CD14-positive monocyte (primary cell): ENCODE results near the gene NIN. TPM values are rescaled to one million over a fixed set of nuclear protein-coding genes. Genes with fewer than 3 reads are reported as not detected.

ENCODE experiments used
- DNase-seq, 3 donors: peaks; one replicate each; pipeline ENCODE4 v3.0.0-alpha.2; 2011 to 2022
- H2AFZ ChIP-seq: 2 replicates; pipeline ENCODE4 v1.6.0; 2012; ENCODE audit warnings: mild to moderate bottlenecking, low read depth, low read length, inconsistent platforms; ENCODE audit not compliant: insufficient read depth, poor library complexity, severe bottlenecking
- H3K27ac ChIP-seq, 2 donors: 1 replicate in 1 of 2; 2 replicates in 1 of 2; pipeline ENCODE4 v1.5.1; 2012 to 2013; ENCODE audit warnings: low read length in 2 of 2, control low read depth in 1 of 2, inconsistent platforms in 1 of 2, low read depth in 1 of 2, mild to moderate bottlenecking in 1 of 2
- H3K27me3 ChIP-seq, 2 donors: one replicate each; pipeline versions ENCODE4 v1.6.0 to v1.6.1; 2011 to 2013; ENCODE audit warnings: low read length in 2 of 2; ENCODE audit not compliant: control insufficient read depth in 2 of 2, insufficient read depth in 2 of 2
- H3K36me3 ChIP-seq, 2 donors: replicated peaks in 1 of 2; 1 replicate in 1 of 2; 2 replicates in 1 of 2; pipeline versions ENCODE4 v1.5.1 to v1.6.1; 2012 to 2013; ENCODE audit warnings: low read length in 2 of 2, control low read depth in 1 of 2, inconsistent platforms in 1 of 2, mild to moderate bottlenecking in 1 of 2; ENCODE audit not compliant: insufficient read depth in 2 of 2, control insufficient read depth in 1 of 2
- H3K4me1 ChIP-seq, 2 donors: 1 replicate in 1 of 2; 2 replicates in 1 of 2; pipeline versions ENCODE4 v1.5.1 to v1.6.1; 2012 to 2013; ENCODE audit warnings: low read length in 2 of 2, control low read depth in 1 of 2, inconsistent platforms in 1 of 2, mild to moderate bottlenecking in 1 of 2, moderate library complexity in 1 of 2; ENCODE audit not compliant: insufficient read depth in 2 of 2, control insufficient read depth in 1 of 2
- H3K4me2 ChIP-seq: replicated peaks from 2 replicates; pipeline ENCODE3; 2012; ENCODE audit warnings: low read length, moderate library complexity, mild to moderate bottlenecking; ENCODE audit not compliant: poor library complexity, severe bottlenecking; ENCODE audit errors: extremely low read depth
- H3K4me3 ChIP-seq, 3 experiments: fragments of 200-600 bp in 1 of 3; sonication (generic) in 1 of 3; replicated peaks in 1 of 3; 1 replicate in 2 of 3; 2 replicates in 1 of 3; pipeline ENCODE4 v1.5.1; 2011 to 2013; ENCODE audit warnings: low read length in 3 of 3, mild to moderate bottlenecking in 3 of 3, control low read depth in 2 of 3, low read depth in 2 of 3, inconsistent platforms in 1 of 3, moderate library complexity in 1 of 3
- H3K79me2 ChIP-seq: 2 replicates; pipeline ENCODE4 v1.6.0; 2012; ENCODE audit warnings: mild to moderate bottlenecking, control low read depth, inconsistent platforms, low read length, moderate library complexity; ENCODE audit not compliant: insufficient read depth
- H3K9ac ChIP-seq: 2 replicates; pipeline ENCODE4 v1.6.0; 2017; ENCODE audit warnings: low read length, mild to moderate bottlenecking; ENCODE audit not compliant: insufficient read depth, poor library complexity, severe bottlenecking
- H3K9me3 ChIP-seq, 2 donors: replicated peaks in 1 of 2; 1 replicate in 1 of 2; 2 replicates in 1 of 2; pipeline versions ENCODE4 v1.5.1 to v1.6.1; 2012 to 2013; ENCODE audit warnings: low read length in 2 of 2, control low read depth in 1 of 2; ENCODE audit not compliant: control insufficient read depth in 1 of 2, insufficient read depth in 1 of 2
- H4K20me1 ChIP-seq: 2 replicates; pipeline ENCODE4 v1.6.0; 2012; ENCODE audit warnings: mild to moderate bottlenecking, low read length, control low read depth, moderate library complexity; ENCODE audit not compliant: insufficient read depth
- H3K27ac Mint-ChIP-seq, 7 donors: one replicate each; pipeline ENCODE4 v1.8.0; 2020; ENCODE audit warnings: mild to moderate bottlenecking in 7 of 7, mixed read lengths in 7 of 7, moderate library complexity in 6 of 7, inconsistent platforms in 2 of 7
- H3K27me3 Mint-ChIP-seq, 3 donors: one replicate each; pipeline ENCODE4 v1.8.0; 2021 to 2022; ENCODE audit warnings: low read depth in 3 of 3, mild to moderate bottlenecking in 3 of 3, mixed read lengths in 3 of 3, moderate library complexity in 3 of 3, inconsistent platforms in 1 of 3
- H3K36me3 Mint-ChIP-seq, 2 donors: one replicate each; pipeline ENCODE4 v1.8.0; 2020; ENCODE audit warnings: mixed read lengths in 2 of 2, inconsistent platforms in 1 of 2, mild to moderate bottlenecking in 1 of 2
- H3K4me1 Mint-ChIP-seq: one replicate; pipeline ENCODE4 v1.8.0; 2020; ENCODE audit warnings: mild to moderate bottlenecking, mixed read lengths
- H3K4me3 Mint-ChIP-seq, 2 donors: one replicate each; pipeline ENCODE4 v1.8.0; 2020; ENCODE audit warnings: mild to moderate bottlenecking in 2 of 2, mixed read lengths in 2 of 2, moderate library complexity in 1 of 2
- H3K9me3 Mint-ChIP-seq, 7 donors: one replicate each; pipeline ENCODE4 v1.8.0; 2020 to 2022; ENCODE audit warnings: mixed read lengths in 7 of 7, mild to moderate bottlenecking in 6 of 7, moderate library complexity in 6 of 7, inconsistent platforms in 2 of 7
- WGBS: methylation state at CpG from one replicate; pipeline ENCODE4 v1.1.5; 2013; ENCODE audit warnings: missing lambda C conversion rate; ENCODE audit not compliant: insufficient coverage; 5-methylcytosine and 5-hydroxymethylcytosine counted together
- intact Hi-C, 2 donors: fragments of 100-400 bp; cut with micrococcal nuclease; formaldehyde crosslinking; loops; one replicate each; pipeline versions ENCODE4 v1.15.0 to v1.15.1; 2023
- polyA plus RNA-seq, 3 donors: library from polyadenylated mRNA; depleted of rRNA in 1 of 3; unstranded in 2 of 3; stranded (reverse) in 1 of 3; fragments of 300-500 nt in 2 of 3; fragments of >200 nt in 1 of 3; fragmentation: Illumina TruSeq in 2 of 3; gene quantifications; 1 replicate in 2 of 3; 2 replicates in 1 of 3; pipeline ENCODE4 v1.2.3, GENCODE V29; 2012 to 2021
- TF ChIP-seq, protein P1 (sequence below): fragments of 200-600 bp; IDR thresholded peaks from one replicate; pipeline ENCODE4 v1.8.0; 2022; ENCODE audit warnings: antibody characterized with exemption, mild to moderate bottlenecking

NIN gene
- polyA plus RNA-seq, 3 donors: 15.3 to 29.1 (median 26.5) TPM

DNA sequence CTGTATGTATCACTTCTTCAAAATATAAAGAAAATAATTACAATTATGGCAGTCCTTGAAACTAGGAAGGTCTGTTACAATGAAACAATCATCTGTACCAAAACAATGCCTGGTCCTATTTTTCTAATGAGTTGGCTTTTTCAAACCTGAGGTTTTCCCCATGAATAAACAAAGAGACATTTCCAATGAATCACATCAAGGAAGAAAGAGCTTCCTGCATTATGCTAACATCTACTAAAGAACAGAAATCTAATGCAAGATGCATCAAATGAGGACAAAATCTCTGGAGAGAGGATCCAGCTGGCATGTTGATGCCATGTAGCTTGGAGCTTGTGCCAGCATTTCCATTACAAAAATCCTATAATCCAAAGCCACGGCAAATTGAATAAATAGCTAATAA, 29.3 kb downstream of the NIN start:
- no peak overlapping the region for H3K4me2 ChIP-seq
- peaks cover 6 to 13% of the 10 kb centered on the region in 2 donors for H3K4me1 ChIP-seq
- H3K79me2 ChIP-seq: peaks cover 81% of the 10 kb centered on the region
- peaks cover 35 to 72% of the 10 kb centered on the region in 2 donors for H3K36me3 ChIP-seq
- no peak for DNase-seq
- no peaks in the 10 kb centered on the region for H3K9me3 ChIP-seq
- Mint-ChIP-seq H3K36me3 (peaks cover 50 to 51% of the 10 kb centered on the region in 2 donors), H3K4me1 (peaks cover 31% of the 10 kb centered on the region), H3K27ac (no peak overlapping the region), H3K4me3 (no peak overlapping the region), H3K27me3 (no peaks in the 10 kb centered on the region), H3K9me3 (no peaks in the 10 kb centered on the region)
- H3K27ac ChIP-seq: peak overlapping the region in 1 of 2 donors; percentile 69
- WGBS: no CpG with 5 or more reads among the region's 1 CpG
- no peaks in the 10 kb centered on the region for H3K27me3 ChIP-seq
- no peak overlapping the region for H2AFZ ChIP-seq
- no peak overlapping the region for H3K9ac ChIP-seq
- intact Hi-C loops: loop anchor here in 1 of 2 donors (5.0 kb wide), 1 partner anchor 36 kb away; no protein-coding TSS in a partner anchor
- H3K4me3 ChIP-seq: no peak overlapping the region
- TF ChIP-seq, protein P1, sequence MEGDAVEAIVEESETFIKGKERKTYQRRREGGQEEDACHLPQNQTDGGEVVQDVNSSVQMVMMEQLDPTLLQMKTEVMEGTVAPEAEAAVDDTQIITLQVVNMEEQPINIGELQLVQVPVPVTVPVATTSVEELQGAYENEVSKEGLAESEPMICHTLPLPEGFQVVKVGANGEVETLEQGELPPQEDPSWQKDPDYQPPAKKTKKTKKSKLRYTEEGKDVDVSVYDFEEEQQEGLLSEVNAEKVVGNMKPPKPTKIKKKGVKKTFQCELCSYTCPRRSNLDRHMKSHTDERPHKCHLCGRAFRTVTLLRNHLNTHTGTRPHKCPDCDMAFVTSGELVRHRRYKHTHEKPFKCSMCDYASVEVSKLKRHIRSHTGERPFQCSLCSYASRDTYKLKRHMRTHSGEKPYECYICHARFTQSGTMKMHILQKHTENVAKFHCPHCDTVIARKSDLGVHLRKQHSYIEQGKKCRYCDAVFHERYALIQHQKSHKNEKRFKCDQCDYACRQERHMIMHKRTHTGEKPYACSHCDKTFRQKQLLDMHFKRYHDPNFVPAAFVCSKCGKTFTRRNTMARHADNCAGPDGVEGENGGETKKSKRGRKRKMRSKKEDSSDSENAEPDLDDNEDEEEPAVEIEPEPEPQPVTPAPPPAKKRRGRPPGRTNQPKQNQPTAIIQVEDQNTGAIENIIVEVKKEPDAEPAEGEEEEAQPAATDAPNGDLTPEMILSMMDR: no peak
- peaks cover 80% of the 10 kb centered on the region for H4K20me1 ChIP-seq

DNA sequence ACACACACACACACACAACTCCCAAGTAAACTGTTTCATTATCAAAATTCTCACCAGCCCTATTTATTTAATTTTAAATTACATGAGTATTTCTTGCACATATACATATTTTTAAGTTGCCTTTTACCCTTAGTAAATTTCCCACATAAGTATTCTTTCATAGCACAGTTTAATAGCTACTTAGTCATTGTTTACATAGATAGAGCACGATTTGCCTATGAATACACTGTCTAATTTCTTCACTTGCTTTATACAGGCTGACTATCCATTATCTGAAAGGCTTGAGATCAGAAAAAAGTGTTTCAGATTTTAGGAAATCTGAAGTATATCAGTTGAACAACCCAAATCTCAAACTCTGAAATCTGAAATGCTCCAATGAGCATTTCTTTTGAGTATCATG, 30.9 kb downstream of the NIN start:
- WGBS: no CpG with 5 or more reads among the region's 1 CpG
- no peak overlapping the region for H3K4me3 Mint-ChIP-seq

More for the DNA sequence above, 30.9 kb downstream of the NIN start:
- Histone ChIP-seq H3K4me1 (peaks cover 6 to 13% of the 10 kb centered on the region in 2 donors), H3K27me3 (no peaks in the 10 kb centered on the region), H3K9me3 (no peaks in the 10 kb centered on the region), H3K79me2 (peaks cover 81% of the 10 kb centered on the region), H2AFZ (no peak overlapping the region), H3K4me3 (no peak overlapping the region), H3K9ac (no peak overlapping the region), H3K4me2 (no peak overlapping the region), H4K20me1 (peaks cover 88% of the 10 kb centered on the region), H3K36me3 (peaks cover 21 to 72% of the 10 kb centered on the region in 2 donors), H3K27ac (peak overlapping the region in 1 of 2 donors; percentile 17)
- Mint-ChIP-seq H3K27me3 (no peaks in the 10 kb centered on the region), H3K4me1 (peaks cover 34% of the 10 kb centered on the region), H3K36me3 (peaks cover 48 to 51% of the 10 kb centered on the region in 2 donors), H3K9me3 (no peaks in the 10 kb centered on the region), H3K27ac (peak overlapping the region in 1 of 7 donors; percentile 70)
- intact Hi-C loops: loop anchor here in 1 of 2 donors (5.0 kb wide), 1 partner anchor 37 kb away; no protein-coding TSS in a partner anchor
- TF ChIP-seq, protein P1: no peak
- DNase-seq: no peak
